GM12875 (cell line): ENCODE data around the gene SHISA8.

Source experiments
- H3K4me3 ChIP-seq: one replicate; pipeline ENCODE4 v1.5.1; 2011; ENCODE audit warnings: low read depth, low read length, control low read depth
- CTCF ChIP-seq: IDR thresholded peaks from 2 replicates; pipeline ENCODE4 v1.5.1; 2011; ENCODE audit warnings: low read depth, mild to moderate bottlenecking, control low read depth, inconsistent platforms, low read length, moderate library complexity, borderline replicate concordance; ENCODE audit not compliant: insufficient read depth

SHISA8 gene

GRCh38 chr22:41940832-41941765, 26.2 kb upstream of the SHISA8 start:
- no peak overlapping the region for H3K4me3 ChIP-seq
- peak; percentile 87 for TF ChIP-seq CTCF

- no peak for TF ChIP-seq CTCF
- peak overlapping the region; percentile 33 for H3K4me3 ChIP-seq
Observed at GRCh38 chr22:41939981-41940831, 25.3 kb upstream of the SHISA8 start.

- TF ChIP-seq CTCF, result no peak
Observed at GRCh38 chr22:41936894-41937169, 22.0 kb upstream of the SHISA8 start.

GRCh38 chr22:41935509-41935908, 20.6 kb upstream of the SHISA8 start:
- H3K4me3 ChIP-seq, result no peak overlapping the region
- TF ChIP-seq CTCF, result no peak

More at GRCh38 chr22:41936894-41937169, 22.0 kb upstream of the SHISA8 start:
- no peak overlapping the region for H3K4me3 ChIP-seq

- no peak for TF ChIP-seq CTCF
- no peak overlapping the region for H3K4me3 ChIP-seq
Observed at GRCh38 chr22:41935015-41935351, 20.1 kb upstream of the SHISA8 start.

- no peak for TF ChIP-seq CTCF
- no peak overlapping the region for H3K4me3 ChIP-seq
Observed at GRCh38 chr22:41934284-41935014, 19.6 kb upstream of the SHISA8 start.
